GM12872 (cell line): ENCODE results near the gene HDGFL2.

Experiments used
- TF ChIP-seq, protein P1 (sequence below): IDR thresholded peaks from 3 replicates; pipeline ENCODE4 v1.5.1; 2011; ENCODE audit warnings: low read depth, mild to moderate bottlenecking, low read length, moderate library complexity; ENCODE audit not compliant: insufficient read depth

The HDGFL2 gene

DNA sequence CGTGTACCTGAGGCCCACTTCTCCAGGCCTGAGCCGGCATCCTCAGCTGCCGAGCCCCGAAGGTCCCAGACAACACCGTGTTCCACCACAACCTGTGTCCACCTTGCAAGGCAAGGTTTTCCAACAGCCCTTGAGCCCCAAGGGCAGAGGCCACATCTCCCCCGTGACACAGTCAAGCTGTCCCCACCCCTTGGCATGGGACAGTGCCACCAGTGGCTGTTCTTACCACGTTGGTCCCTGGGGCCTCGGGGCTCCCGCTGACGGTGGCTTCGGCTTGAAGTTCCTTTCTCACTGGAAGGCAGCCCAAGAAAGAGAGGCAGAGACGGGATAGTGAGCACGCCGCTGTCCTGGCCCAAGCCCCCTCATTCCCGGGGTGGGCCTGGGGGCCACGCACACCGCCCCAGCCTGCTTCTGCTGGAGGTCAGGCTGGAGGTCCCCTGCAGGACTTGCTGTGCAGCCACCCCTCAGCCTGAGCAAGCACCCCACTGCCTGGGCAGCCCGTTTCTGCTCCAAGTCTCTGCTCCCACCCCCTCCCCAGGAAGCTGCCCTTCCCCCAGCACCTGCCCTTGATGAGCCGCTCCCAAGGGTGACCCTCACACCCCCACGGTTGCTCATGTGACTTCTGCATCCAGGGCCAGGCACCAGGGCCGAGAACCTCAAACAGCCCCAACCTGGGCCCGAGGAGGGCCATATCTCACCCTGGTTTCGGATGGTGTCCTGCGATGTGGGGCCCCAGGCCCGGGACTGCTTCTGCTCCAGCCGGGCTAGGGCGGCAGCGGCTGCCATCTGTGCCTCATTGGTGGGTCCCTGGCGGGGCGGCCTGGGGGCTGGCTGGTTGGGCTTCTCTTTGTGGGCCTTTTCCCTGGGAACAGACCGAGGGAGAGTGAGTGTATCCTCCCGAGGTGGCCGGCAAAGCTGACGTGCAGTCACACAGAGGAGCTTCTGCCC is 18.6 kb upstream of the HDGFL2 start:
- TF ChIP-seq, protein P1, sequence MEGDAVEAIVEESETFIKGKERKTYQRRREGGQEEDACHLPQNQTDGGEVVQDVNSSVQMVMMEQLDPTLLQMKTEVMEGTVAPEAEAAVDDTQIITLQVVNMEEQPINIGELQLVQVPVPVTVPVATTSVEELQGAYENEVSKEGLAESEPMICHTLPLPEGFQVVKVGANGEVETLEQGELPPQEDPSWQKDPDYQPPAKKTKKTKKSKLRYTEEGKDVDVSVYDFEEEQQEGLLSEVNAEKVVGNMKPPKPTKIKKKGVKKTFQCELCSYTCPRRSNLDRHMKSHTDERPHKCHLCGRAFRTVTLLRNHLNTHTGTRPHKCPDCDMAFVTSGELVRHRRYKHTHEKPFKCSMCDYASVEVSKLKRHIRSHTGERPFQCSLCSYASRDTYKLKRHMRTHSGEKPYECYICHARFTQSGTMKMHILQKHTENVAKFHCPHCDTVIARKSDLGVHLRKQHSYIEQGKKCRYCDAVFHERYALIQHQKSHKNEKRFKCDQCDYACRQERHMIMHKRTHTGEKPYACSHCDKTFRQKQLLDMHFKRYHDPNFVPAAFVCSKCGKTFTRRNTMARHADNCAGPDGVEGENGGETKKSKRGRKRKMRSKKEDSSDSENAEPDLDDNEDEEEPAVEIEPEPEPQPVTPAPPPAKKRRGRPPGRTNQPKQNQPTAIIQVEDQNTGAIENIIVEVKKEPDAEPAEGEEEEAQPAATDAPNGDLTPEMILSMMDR = no peak

DNA sequence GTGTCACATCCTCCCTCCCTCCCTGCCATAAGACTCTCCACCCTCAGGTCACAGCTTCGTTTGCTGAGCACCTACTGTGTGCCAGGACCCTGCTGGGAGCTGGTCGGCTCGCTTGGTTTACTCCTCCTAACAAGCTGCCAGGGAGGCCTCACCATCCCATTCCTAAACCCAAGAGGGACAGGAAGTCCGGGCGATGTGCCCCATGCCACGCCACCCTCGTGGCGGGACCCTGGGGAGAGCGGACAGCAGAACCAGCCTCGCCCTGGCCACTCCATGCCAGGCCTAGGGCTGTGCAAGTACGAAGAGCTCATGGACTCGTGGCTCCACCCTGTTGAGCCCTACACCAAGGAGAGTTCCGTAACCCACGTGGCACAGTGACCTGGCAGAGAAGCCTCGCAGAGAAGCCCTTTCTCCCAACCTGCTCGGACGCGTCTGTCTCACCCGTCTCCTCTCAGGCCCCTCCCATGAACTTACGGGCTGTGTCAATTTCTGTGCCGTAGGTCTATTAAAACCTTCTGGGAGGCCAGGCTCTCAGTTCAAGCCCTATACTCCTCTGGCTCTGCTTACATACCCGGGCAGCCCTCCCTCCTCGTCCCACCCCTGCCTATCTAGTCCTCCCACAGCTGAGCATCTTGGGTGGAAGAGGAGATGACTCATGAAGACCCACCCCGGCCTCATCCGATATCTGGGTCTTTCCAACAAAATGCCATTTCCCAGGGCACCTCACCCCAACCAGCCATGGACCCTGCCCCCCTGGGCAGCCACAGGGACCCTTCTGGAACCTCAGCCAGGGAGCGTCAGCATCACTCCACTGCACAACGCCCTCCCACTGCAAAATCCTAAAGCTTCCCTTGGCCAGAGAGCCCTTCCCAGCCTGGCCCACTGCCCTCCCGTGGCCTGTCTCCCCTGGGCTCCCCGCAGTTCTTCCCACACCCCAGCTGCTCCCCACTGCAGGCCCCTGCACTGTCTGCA is 17.1 kb upstream of the HDGFL2 start:
- TF ChIP-seq, protein P1 = no peak

DNA sequence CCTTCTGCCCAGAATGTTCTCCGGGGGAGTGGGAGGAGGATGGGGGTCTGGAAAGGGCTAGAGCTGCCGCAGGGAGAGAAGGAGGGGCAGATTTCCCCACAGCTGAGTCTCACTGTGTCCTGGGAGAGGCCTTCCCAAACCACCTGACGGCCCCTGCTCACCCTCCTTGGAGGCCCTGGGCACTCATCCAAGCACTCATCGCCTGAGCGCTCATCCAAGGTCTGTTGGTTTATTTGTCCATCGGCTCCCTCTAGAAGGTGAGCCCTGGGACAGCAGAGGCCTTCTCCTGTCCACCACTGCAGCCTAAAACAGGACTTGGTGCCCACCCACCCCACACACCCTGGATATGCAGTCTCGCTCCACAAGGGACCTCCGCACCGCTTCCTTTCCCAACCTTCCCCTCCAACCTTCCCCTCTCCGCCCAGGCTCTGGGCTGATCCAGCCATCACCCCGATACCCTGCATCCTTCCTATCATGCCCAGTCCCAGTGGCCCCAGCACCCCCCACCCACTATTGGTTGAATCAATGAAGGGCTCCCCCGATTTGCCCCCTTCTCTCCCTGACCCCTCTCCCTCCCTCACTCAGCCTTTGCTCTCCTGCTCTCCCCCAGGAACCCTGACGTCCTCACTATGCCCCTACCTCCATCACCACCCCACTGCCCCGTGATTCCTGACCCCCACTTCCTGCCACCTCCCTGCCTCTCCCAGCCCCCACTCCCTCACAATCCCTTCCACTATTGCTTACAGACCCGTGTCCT is 16.2 kb upstream of the HDGFL2 start:
- TF ChIP-seq, protein P1 = no peak

DNA sequence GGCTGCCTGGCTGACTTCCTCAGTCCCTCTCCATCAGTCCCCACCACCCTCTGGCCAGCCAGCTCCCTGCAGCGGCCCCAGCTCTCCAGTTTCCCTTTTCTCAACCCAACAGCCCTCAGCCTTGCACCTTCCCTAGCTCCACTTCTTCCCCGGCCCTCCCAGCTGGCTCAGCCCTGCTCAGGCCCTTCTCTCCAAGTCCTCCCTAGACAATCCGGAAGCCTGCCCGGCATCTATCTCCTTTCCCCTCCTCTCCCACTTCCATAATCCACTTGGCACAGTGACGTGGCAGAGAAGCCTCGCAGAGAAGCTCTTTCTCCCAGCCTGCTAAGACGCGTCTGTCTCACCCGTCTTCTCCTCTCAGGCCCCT is 15.6 kb upstream of the HDGFL2 start:
- TF ChIP-seq, protein P1 = no peak

DNA sequence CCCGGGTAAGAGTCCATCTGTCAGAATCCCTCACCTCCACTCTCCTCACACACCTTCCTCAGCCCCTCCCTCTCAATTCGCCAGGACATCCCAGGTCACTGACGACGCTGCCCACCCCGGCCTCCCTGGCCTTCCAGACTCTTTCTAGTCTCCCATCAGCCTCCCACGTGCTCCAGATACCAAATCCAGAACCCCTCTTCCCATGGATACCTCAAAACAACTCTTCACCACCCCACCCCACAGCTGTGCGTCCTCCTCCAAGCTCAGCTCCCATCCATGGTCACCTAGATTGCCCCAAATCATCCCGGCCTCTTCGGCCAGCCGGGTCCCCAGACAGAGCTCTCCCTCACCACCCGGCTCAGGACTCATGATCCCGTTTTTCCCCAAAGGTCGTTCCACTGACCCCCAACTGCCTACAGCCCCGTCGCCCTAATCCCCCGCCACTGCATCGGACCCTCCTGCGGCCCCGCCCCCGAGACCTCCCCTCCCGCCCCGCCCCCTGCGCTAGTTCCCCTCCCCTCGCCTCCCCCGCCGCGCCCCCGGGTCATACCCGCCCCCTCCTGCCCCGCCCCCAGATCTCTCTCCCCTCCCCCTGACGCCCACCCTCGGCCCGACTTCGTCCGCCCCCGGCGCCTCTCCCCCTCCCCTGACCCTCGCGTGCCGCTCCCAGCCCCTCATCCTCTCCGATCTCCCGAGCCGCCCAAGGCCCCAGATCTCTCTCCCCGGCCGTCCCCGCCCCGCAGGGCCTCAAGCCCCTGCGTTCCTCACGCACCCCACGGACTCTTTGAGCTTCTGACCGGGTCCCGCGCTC is 15.0 kb upstream of the HDGFL2 start:
- TF ChIP-seq, protein P1 = no peak

DNA sequence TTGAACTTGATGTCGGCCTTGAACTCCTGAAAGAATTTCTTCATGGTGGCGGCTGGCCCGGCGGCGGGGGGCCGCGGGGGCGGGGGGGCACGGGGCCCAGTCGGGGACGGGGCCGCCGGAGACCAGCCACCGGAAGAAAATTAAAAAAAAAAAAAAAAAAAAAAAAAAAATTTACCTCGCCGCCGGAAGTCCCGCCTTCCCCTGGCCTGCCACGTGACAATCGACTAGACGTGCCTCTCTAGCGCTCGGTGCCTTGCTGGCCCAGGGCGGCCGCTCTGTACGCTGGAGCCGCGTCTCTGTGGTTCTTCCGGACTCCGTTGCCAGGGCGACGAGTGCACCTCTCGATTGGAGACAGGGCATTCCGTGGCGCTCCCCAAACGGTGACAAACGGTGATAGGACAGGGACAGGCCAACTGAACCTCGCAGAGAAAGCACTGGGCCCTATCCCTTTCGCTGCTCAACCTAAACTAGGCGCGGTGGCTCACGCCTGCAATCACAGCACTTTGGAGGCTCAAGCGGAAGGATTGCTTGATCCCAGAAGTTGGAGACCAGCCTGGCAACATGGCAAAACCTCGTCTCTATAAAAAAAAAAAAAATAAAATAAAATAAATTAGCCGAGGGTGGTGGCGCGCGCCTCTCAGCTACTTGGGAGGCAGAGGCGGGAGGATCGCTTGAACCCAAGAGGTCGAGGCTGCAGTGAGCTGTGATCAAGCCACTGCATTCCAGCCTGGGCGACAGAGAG is 14.3 kb upstream of the HDGFL2 start, which contains the start of gene UBXN6:
Gene UBXN6 (minus strand): TSS at position 141 of the 742 bp plus-strand sequence. CDS start 97 bp downstream, at position 44.
- TF ChIP-seq, protein P1 = no peak
